Forelimb muscle (tissue), 1 donor: ENCODE data around the gene CD2AP. TPM values are rescaled to one million over a fixed set of nuclear protein-coding genes. Genes with fewer than 3 reads are reported as not detected.
"Not testable (repeated sequence)": the region's sequence is repeated elsewhere in the genome, so short reads cannot be mapped to it uniquely, and the experiment has no call there.

ENCODE experiments used
- DNase-seq: peaks from one replicate; pipeline ENCODE4 v3.0.0-alpha.2; 2013; ENCODE audit warnings: low read depth
- polyA plus RNA-seq: library from polyadenylated mRNA; unstranded; fragments of 120-200 nt; gene quantifications from one replicate; pipeline ENCODE4 v1.2.1, GENCODE V29; 2013; ENCODE audit not compliant: insufficient read length

Gene CD2AP
- polyA plus RNA-seq, 1 donor: 9.3 TPM

DNA sequence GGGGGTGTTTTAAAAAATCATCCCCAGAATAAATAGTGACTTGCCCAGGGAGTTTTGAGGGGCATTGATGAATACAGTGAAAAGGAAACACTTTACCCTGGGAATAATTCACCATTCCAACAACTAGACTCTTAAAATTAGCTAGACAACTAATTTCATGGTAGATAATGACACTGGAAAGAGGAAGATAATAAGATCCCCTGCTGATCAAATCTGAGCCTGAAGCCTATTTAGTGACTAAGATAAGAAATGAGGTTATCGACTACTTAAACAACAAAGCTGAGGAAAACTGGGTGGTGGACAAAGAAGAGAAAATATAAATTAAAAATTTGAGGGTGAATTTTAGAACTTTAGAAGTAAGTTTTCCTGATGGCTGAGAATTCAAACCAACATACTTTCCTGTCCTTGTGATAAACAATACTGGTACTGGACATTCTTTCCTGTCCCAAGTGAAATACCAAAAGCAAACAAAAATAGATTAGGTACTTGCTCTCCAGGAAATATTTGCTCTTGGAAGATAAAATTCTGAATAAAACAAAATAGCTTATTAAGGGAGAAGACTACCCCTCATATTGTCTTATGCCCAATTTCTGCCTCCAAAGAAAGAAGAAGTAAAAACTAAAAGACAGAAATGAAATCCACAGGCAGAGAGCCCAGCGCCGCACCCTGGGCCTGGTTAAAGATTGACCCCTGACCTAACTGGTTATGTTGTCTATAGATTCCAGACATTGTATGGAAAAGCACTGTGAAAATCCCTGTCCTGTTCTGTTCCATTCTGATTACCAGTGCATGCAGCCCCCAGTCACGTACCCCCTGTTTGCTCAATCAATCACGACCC, 156.8 kb downstream of the CD2AP start:
- DNase-seq: no peak

DNA sequence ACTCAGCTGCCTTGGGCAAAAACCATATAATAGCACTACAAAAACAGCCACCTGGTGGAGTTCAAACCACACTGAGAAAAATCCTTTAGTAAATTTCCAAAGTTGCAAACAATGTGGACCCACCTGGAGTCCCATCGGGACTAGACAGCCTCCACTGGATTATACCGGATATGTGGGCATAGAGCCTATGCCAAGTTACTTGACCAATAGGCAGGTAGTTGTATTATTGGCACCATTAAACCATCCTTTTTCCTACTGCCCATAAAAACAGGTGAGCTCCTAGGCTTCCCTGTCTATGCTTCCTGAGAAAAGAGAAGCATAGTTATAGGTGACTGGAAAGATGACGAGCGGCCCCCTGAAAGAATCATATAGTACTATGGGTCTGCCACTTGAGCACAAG, 169.1 kb downstream of the CD2AP start:
- no peak for DNase-seq

DNA sequence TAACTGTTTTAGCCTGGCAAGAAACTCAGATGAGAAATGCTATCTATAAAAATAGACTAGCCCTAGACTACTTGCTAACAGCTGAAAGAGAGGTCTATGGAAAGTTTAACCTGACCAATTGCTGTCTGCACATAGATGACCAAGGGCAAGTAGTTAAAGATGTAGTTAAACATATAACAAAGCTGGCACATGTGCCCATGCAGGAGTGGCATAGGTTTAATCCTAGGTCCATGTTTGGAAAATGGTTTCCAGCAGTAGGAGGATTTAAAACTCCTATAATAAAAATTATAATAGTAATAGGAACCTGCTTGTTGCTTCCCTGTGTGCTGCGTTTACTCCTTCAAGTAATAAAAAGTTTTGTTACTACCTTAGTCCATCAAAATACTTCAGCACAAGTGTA, 169.6 kb downstream of the CD2AP start:
- no peak for DNase-seq

DNA sequence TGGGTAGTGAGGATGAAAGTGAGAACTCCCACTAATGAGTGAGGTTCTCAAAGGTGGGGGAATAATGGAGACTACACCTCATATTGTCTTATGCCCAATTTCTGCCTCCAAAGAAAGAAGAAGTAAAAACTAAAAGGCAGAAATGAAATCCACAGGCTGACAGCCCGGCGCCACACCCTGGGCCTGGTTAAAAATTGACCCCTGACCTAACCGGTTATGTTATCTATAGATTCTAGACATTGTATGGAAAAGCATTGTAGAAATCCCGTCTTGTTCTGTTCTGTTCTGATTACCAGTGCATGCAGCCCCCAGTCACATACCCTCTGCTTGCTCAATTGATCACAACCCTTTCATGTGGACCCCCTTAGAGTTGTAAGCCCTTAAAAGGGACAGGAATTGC, 170.0 kb downstream of the CD2AP start:
- DNase-seq: not testable (repeated sequence)

DNA sequence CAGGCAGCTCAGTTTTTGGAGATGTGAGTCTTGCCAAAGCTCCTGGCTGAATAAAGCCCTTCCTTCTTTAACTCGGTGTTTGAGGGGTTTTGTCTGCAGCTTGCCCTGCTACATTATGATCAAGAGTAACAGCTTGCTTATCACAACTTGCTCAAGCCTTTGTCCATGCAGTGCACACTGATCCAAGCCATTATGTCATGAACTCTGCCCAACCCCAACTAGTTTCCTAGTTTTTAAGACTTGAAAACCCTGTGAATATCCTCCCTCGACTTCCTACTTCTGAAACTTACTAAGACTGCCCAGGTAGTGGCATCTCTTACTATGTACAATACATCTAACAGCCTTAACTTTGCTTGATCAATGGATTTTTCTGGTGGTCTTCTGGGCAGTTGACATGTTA, 170.4 kb downstream of the CD2AP start:
- no peak for DNase-seq

DNA sequence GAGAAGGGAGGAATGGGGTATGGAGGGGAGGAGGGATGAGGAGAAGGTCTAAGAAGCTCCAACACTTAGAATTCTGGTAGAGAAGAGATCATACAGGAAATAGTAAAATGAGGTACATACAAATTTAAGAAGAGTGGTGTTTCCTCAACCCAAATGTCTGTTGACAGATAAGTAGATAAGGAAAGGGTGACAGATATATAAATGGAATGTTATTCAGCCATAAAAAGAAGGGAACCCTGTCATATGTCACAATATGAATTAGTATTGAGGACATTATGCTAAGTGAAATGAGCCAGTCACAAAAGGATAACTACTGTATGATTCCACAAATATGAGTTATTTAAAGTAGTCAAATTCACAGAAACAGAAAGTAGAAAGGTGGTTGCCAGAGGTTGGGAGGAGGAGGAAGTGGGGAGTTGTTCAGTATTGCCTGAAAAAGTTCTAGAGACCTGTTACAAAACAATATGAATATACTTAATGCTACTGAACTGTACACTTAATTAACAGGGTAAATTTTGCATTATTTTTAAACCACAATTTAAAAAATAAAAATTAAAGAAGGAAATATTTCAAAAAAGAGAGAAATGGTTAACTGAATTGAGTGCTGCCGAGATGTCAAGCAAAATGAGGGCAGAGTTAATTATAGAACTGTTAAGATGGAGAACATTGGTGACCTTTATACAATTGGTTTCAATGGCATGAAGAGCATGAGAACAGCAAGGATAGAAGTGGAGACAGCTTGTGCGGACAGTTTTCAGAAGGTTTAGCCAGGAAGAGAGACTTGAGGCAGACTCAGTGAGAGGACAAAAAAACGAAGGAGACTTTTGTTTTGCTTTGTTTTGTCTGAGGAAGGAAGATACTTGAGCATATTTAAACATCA, 173.2 kb downstream of the CD2AP start:
- DNase-seq: no peak

DNA sequence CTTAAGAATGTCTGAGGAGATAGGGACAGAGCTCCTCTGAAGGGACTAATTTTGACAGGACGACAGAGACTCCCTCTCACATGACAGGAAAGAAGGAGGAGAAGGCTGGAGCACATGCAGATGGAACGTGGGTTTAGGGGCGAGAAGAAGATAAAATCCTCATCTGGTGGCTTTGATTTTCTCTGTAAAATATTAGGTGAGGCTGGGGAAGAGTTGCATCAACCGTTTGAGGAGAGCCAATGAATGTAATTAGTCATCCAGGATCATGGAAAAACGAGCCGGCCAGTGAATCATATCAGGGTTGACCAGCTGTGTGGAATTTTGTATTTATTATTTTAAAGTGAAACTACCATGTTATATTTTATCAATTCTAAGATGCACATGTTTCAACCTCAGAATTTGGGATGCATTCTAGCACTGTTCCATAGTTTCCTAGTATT, 173.9 kb downstream of the CD2AP start:
- DNase-seq: no peak

DNA sequence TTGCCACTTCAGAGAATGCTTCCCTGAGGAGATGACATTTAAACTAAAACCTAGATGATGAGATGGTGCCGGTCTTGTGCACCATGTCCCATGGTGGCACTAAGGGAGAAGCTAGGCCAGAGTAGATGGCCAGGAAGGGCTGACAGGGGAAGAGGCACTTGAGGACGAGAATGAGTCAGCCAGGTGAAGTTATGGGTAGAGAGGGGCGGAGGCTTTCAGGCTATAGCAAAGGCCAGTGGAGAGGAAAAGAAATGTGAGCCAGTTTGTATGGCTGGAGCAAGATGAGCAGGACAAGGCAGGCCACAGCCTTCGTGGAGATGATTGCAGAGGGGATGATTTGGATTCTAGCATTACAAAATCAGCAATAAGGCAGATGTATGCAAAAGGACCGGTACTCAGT, 176.1 kb downstream of the CD2AP start:
- no peak for DNase-seq

DNA sequence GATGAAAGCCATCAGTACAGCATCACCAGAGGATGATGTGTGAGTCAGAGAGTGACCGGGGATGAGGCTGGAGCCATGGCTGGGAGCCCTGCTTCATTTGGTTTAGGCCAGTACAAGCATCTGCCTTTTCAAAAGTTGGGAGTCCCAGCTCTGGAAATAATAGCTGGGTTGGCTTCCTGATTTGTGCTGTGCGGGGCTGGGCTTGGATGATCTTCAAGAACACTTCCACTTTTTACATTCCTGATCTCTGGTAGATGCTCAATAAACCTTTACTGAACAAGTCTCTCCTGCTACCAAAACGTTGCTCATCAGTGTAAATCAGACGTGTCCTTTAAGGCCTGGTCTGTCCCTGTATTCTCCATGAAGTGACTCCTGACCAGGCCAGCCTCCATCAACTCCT, 176.7 kb downstream of the CD2AP start:
- no peak for DNase-seq

DNA sequence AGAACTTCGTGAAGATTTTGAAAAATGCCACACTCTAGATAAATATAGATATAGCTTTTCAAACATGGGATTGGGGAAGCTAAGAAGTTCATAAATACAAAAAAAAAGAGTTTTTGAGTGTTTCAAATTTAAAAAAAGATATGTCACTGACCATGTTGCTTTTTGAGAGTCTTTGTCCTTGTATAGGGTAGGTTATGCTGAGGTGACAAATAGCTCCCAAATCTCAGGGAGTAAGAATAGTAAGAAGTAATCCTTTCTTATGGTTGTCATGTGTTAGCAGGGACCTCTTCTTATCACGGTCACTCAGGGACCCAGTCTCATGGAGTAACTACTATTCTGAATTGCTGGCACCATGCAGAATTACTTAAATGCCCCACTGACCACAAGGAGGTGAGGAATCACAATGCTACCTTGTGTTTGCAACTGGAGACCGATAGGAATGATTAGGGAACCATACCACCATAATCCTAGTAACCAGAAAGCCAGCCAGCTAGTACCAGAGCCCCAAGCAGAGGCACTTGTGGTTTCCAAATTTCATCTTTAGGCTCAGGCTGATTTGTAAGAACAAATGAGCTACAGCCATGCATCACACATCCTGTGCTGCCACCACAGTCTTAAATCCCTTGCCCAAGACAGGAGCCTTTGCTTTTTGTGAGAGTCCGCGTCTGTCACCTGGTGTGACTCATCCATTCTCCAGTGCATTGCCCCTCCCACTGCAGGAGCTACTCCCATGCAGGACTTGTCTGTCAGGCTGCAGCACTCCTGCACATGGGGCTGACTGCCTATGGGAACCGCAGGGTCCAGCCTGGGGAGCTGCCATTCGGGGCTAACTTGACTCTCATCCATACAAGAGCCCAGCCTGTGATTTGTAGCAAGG, 178.4 kb downstream of the CD2AP start:
- no peak for DNase-seq

DNA sequence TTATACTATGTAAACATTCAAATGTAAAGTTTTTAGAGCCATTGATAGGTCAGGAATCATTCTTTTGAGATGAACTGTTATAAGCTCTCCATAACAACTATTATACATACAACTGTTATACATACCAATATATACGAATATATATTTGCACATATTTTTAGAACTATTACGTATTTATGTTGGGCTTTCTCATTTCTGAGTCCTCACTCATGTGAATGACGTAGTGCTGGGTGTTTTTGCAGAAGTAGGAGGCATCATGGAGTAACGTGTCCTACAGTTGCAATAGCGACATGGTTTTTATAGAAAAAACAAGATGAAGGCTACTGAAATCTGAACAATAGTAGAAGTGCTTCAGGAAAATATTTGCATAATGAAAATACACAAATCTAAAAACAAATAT, 184.4 kb downstream of the CD2AP start:
- no peak for DNase-seq

DNA sequence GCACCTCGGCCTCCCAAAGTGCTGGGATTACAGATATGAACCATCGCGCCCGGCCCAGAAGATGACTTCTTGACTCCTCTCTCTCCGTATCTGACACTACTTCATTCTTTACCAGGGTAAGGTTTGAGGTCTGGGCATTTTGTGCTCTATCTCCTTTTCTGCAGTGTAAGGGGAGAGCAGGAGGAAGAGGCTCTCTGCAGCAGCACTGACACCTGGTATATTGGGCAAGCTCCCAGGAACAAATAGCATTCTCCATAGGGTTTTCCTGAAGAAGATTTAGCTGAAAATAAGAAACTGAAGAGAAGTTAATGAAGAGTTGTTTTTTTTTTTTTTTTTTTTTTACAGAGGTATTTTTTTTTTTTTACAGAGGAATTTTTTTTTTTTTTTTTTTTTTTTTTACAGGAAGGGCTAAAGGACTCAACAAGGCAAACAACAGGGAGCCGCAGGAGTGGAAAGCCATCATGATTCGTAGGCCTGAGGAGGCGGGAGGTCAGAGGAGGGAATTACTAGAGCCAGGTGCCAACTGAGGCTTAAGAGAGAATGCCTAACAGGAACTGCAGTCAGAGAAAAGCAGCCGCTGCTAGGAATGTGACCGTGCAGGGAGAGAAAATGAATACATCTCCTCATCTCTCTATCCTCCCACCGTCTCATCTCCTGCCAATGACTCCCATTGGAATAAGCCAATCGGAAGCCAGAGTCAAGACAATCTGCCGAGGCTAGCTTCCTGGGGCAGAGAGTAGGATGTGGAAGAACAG, 186.1 kb downstream of the CD2AP start:
- DNase-seq: no peak

DNA sequence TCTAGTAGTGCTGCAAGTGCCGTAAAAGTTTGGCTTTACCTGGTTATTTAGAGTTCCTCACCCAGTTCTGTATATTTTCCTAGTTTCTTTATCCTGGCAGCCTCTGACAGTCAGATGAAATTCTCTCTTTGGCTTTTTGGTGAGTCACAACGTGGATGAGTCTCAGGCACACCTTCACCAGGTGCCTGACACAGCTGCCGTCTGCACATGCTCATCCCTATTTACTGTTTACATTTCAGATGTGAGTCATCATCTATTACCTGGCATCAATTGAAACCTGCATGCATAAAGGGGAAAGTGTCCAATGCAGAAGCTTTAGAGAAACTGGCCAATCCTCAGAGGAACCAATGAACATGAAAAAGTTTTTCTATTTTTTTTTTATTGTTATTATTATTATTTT, 187.5 kb downstream of the CD2AP start:
- no peak for DNase-seq

DNA sequence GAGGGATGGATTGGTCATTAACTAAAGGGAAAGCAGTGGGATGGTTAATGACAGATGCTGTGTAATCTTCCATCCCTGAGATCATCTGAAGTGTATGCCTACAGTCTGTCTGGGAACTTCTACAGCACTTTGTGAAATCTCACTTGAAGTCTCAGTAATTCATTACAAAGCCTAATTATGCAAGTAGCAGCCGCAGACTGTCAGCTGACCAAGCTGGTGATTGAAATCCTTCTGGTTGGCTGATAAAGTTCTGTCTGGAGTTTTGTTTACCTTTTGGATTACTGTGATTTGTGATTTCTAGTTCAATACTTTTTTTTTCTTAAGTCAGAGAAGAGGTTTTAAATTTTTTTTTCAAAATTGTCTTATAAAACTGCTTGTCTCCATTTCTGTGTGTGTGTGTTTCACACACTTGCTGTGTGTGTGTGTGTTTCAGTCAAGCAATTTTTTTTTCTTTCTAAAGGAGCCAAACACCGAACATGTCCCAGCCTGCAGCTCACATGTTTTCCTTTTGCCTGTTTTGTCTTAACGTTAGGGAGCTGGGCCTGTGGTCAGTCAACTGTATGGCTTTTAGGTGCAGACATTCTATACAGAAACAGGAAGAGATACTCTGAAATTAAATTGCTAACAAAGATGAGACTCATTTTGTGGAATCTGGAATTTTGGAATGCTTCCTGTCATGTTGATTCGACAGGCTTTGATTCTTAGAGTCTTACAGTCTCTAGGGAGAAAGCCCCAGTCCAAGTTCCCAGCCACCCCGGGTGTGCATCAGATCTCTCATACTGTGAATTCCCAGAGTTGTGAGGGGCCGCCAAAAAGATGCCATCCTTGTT, 192.3 kb downstream of the CD2AP start:
- no peak for DNase-seq

DNA sequence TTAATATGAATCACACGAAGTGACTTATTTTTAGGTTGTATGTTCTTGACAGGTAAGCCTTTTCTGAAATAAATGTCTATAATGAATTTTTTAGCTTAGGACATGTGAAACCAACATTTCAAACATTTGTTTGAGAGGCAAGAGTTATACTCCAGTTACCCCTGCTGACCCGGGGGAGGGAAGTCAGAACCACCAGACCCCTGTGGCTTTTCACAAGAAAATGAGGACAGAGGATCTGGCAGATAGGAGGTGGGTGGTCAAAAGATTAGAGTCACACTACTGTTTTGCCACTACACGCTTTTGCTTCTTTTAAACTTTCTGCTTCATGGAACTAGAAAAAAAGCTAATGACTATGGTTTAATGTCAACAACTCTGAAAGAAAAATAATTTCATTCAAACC, 193.3 kb downstream of the CD2AP start:
- DNase-seq: no peak

DNA sequence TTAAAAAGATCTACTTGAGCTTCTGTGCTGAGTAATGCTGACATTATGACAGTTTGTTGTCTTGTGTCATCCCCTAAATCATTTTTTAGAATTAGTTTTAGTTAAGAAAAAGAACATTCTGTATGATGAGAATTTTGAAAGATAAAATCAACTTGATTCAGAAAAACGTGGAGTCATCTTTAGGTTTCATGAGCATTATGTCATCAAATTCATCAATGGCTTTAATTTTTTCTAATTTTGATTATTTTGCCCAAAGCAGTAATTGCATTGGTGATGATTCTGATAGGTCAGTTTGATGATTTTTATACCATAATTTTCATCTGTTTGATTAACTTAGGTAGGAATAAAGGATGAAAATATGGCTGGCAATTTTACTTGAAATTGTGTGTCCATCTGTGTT, 194.2 kb downstream of the CD2AP start:
- DNase-seq: no peak

DNA sequence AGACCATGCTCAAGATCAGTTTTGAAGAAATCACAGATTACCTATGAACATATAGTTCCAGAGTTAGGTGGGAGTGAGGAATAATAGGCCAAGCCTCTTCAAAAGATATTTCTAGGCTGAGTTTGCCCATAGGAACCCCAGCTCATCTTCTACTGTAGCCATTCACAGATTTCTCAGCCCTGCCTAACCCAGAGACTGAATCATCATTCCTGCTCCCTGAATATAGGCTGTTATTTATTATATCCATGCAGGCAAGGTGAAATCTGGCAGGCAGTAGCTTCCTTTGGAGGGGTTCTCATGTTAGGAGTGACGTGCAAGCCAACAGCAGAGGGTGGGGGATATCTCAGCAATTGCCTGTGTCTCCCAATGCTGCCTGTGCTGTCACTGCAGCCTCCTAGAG, 195.2 kb downstream of the CD2AP start:
- DNase-seq: no peak

DNA sequence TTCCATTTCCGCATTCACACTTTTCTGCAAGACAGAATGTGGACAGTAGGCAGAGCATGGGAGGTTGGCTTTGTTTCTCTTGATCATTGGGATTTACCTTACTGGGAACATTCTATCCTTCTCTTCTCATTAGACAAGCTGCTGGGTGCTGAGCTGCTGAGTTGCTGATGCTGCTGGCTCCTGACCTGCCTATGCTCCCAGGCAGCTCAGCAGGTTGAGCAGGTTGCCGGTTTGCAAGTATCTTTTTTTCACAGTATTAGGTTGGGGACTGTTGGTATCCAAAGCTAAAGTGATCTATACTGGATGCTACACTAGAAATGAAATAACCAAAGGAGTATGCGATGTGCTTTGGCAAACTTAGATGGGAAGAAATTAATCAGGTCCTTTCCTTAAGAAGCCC, 197.1 kb downstream of the CD2AP start:
- no peak for DNase-seq
